Stimulated activated CD4-positive, alpha-beta T cell treated with anti-CD3 and anti-CD28 coated beads, Interleukin-4, amount 100 ng/mL, for 48 hours (primary cell): ENCODE measurements around the gene SYTL3.
"Not testable (repeated sequence)": the region's sequence is repeated elsewhere in the genome, so short reads cannot be mapped to it uniquely, and the experiment has no call there.

Experiments used
- DNase-seq, 2 donors: peaks; one replicate each; pipeline ENCODE4 v3.0.0-alpha.2; 2020; ENCODE audit warnings: low read depth in 2 of 2

Gene SYTL3

DNA sequence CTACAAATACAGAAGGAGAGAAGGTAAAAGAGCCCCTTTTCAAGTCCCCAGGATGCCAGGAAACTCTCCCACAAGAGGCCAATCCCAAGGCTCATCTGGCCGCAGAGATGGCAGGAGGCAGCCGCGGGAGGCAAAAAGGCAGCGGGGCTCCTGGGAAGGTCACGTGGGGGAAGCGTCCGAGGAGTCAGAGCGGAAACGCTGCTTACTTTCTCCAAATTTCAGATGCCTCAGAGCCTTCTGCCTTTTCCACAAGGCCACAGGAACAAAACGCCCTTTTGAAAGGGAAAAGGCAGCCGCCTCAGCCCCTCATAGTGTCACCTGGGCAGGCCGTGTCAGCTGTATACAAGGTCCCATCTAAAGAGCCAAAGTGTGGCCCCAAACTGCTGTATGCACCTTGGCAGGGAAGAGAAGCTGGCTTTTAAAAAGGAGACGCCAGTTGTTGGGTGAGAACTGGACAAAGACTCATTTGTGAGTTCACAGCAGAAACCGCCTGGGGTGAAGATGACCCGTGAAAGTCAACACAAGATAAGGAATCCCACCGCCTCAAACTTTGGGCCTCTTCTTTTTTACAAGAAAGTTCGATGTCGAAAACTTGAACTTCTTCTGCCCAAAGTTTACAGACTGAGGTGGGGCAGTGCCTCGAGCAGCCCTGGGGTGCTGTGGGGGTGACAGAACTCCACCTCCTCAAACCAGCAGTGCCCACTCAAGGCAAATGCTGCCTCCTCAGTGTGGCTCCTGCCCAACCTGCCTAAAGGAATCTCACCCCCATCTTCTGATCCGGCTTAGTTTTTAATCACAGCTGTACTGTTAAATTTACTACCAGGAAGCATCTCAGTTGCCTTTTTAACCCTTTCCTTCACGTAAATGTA is 124.0 kb downstream of the SYTL3 start:
- DNase-seq = no peak

DNA sequence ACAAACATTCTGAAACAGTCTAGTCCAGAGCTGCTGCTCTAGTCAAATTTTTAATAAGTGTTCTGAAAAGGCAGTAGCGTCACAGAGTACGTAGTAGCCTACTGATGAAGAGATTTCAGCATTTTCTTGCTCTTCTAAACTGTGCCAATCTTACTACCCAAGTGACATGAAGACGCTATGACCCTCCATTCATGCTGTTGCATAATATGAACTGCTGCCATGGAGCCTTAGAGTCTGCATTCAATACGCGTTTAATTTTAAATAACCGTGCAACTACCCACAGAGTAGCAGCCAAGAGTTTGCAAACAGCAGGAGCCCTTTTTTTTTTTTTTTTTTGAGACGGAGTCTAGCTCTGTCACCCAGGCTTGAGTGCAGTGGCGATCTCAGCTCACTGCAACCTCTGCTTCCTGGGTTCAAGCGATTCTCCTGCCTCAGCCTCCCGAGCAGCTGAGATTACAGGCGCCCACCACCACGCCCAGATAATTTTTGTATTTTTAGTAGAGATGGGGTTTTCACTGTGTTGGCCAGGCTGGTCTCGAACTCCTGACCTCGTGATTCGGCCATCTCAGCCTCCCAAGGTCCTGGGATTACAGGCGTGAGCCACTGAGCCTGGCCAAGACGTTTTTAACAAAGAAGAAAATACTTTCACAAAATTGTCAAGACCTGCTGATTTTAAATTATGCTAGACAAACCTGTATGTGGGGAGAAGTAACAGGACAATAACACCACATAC is 125.0 kb downstream of the SYTL3 start:
- no peak for DNase-seq

DNA sequence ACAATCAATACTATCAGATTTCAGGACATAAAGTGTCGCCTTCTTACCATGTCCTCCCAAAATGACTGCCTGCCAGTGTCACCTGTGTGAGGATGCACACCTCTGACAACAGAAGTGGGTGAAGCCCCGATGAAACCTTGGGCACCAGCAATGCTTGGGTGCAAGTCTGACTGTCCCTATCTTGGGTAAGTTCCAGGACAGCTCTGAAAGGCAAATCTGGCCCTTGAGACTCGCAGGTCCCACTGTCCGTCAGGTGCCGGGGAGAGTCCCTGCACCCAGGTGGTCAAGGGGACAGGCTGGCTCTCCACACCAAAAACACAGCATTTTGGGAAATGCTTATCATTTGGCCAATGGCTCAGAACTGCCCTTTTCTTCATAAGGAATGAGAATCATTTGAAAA is 126.0 kb downstream of the SYTL3 start:
- DNase-seq = no peak

DNA sequence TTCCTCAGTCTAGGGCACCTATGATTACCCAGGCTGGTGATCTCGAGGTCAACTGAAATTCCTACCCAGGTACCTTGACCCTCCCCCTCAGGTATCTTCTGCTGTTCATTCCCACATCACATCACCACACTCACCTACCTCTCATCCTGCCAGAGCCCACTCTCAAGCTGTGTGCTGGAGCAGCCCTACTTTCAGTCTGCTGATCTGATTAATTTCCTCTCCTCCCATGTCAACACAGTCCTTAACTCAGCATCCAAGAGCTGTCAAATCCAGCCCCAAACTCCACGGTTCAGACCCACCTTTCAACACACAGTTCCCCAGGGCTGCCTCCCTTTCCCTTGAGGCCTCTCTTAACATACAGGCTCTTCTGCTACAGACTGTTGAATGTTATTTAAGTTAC is 126.9 kb downstream of the SYTL3 start:
- DNase-seq = no peak

DNA sequence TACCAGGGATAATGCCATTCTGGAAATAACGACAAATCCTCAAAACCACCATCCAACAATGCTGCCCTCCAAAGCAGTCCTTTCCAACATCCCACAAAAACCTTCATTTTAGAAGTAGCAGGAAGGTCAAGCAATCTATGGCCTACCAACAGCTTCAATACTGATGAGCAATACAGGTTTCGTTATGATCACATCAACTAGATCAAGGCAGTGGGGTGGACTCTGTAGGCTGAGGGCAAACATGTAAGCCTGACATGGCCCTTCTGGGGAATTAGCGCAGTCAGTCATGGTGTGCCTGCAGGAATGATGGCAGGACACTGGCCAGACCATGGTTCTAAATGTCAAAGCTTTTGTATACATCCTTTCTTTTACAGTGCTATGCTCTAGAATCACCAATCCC is 127.7 kb downstream of the SYTL3 start:
- no peak for DNase-seq

DNA sequence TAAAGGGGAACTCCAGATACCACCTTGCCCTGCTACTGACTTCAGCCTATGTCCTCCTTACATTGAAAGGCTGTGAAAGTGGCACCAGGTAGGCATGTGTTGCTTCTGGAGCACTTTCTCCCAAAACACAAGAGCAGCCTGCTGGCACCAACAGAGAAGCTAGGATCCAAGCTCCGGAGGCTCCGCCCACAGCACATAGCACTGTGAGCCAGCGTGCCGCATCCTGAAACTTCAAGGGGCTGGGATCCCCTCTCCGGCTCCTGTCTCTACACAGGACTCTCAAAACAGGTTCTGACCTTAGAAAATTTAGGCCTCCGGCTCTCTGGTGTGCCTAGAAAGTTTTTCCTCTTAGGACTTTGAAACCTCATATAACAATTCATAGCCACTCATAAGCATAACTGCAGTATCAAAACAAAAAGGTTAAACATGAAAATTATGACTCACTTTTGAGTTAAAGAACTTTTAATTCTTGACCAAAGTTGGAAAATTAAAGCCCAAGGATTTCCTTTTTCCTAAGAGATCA is 128.2 kb downstream of the SYTL3 start:
- no peak for DNase-seq

DNA sequence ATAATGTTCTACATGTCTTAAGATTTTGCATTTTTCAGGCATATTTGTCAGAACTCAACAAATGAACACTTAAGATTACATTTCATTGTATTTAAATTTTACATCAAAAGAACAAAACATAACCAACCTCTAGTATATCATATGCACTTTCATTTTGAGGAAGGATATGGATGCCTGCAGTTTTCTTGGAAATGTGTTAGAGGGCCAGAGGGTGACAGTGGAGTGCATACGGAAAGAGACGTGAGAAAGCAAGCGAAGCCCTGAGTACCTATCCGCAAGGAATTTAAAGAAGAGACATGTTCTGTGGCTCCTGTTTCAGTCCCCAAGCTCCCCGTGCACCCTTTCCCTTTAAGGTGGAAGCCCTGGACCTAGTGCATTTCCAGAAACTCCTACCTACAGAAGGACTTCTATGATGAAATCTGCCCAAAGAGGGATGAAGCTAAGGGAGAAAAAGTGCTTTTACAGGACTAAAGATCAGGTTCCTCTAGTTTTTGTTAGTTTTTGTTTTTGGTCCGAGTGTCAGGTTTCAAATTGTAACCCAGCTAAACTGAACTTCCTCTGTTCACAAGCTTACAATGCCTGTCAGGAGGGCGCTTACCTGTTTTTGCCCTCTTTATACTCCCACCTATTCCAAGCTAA is 130.5 kb downstream of the SYTL3 start:
- DNase-seq = no peak

DNA sequence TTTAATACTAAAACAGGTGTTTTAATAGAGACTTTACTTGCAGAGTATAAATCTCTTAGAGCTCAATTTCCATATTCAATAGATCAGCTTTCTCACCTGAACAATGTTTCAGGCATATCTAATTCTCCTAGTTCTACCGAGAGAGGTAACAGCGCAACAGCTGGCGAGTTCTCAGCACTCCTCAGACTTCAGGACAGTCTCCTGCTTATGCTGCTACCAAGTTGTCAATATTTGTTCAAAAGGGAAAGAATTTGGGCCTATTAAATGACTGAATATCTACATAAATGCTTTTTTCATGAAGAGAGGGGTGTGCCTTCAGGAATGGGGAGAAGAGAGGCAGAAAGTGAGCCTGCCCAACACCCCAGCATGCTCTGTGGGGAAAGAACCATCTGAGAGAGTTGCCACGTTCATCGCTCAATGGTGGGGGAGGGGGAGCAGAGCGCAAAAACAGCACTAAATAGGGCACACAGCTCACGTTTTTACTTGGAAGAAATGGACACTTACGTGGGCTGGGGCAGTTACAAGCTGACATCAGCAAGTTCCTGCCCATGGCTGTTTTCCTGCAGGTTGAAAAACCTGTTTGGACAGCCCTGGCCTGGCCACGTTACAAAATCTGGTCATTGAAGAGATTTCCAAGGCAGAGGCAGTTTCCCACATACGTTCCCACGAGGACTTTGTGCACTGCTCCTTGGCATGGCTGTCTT is 131.3 kb downstream of the SYTL3 start:
- DNase-seq = no peak

DNA sequence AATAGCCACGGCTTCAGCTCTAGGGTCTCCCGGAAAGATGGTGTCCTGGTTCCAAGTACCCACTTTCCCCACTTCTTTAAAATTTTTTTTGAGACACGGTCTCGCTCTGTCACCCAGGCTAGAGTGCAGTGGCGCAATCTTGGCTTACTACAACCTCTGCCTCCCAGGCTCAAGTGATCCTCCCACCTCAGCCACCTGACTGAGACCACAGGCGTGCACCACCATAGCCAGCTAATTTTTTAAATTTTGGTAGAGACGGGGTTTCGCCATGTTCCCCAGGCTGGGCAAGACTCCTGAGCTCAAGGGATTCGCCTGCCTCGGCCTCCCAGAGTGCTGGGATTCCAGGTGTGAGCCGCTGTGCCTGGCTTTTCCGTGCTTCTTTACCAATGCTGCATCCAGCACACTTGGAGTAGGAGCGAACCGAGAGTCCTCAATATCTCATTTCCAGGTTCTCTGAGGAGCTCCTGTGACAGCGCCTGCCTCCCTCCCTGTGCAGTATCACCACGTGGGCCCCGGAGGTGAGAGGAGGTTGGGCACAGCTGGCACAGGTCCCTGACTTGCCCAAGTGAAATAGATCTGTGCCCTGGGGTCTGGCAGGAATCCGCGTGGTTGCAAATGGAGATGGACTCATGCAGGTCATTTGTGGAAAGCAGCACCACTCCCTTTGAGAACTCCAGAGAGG is 132.0 kb downstream of the SYTL3 start:
- no peak for DNase-seq

DNA sequence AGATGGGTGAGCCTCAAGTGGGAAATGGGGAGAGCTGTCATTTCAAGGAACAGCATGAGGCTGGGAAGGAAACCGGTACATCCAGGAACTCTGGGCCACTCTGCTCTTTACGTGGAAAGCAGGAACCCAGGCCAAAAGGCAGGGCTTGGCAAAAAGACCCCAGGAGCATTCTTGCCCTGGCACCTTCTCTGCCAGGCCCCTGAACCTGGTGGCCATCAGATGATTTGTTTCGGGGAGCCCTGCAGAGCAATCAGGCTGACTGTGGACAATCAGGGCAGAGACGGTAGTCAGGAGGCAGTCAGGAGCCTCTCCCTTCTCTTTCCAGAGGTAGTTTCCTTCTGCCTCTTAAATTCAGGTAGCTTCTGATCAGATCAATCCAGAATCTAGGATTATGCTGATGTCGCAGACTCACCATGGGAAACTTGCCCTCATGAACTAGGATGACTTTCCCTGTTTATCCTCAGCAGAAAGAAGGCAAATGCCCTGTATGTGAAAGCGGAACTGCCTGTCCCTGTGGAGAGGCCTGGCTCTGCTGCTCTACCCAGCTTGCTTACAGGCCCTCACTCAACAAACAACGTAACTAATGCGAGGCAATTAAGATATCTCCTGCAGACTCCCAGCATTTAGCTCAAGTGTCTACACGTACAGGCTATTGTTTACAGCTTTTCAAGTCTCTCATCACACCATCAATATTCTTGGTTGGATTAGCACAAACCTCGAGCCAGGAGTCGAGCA is 132.7 kb downstream of the SYTL3 start:
- no peak for DNase-seq

DNA sequence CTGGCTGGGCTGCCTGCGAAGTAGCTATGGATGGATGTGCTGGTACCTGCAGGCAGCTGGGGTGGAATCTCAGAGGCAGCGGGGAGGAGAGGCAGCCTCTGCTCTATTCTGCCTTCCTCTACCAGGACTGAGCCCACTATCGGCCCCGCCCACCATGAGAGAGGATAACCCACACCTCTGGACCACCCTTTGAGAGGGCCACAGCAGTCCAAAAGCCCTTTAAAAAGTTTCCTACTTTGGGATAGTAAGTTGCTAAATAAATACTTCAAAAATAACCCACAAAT is 133.3 kb downstream of the SYTL3 start:
- DNase-seq = no peak

DNA sequence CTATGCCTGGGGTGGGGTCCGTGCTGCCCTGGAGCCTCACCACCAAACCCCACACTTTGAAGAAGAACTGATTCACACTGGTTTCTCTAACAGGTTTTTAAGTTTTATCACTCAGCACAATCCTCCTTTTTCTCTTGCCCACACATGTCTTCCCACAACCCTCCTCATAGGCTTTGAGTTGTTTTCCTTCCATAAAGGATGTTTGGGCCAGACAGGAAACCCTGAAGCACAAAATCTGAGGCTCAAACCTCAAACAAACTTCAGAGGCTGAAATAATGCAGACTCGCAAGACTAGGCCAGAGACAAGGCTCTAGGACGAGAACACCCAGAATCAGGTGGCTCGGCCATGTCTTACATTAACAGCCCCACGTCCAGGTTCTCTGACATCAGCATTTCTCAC is 134.0 kb downstream of the SYTL3 start:
- no peak for DNase-seq

DNA sequence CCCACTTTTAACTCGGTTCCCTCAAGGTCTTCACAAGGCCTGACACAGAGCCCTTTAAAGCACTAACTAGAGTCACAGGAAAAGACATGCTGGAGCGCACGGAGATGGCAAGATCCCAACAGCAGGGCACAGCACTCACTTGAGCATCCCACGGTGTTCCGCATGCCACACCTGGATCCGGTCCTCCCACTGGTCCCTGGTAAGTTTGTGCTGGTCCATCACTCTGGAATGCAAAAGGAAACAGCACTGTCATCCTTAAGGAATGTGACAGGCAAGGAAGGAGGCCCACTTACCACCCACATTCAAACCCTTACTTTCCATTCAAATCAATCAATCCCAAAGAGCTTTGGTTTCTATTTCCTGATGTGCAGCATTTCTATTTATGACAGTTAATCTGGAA is 134.7 kb downstream of the SYTL3 start:
- no peak for DNase-seq

DNA sequence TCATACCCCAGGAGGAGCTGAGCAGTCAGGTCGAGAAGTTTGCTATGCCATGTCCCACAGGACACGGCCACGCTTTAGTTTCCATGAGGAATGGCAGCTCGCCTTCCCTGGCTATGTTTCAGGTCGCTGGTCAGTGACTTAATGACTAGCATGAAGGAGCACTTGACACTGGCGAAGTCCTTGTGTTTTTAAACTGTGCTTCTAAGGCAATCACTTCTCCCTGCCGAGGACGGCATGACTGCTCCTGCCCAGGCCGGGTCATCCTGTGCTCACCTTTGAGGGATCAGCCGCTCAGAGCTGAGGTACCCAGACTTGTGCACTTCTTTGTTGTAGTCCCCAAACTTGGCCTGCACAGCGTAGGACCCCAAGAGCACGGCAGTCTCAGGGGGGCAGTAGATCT is 135.2 kb downstream of the SYTL3 start:
- DNase-seq = no peak

DNA sequence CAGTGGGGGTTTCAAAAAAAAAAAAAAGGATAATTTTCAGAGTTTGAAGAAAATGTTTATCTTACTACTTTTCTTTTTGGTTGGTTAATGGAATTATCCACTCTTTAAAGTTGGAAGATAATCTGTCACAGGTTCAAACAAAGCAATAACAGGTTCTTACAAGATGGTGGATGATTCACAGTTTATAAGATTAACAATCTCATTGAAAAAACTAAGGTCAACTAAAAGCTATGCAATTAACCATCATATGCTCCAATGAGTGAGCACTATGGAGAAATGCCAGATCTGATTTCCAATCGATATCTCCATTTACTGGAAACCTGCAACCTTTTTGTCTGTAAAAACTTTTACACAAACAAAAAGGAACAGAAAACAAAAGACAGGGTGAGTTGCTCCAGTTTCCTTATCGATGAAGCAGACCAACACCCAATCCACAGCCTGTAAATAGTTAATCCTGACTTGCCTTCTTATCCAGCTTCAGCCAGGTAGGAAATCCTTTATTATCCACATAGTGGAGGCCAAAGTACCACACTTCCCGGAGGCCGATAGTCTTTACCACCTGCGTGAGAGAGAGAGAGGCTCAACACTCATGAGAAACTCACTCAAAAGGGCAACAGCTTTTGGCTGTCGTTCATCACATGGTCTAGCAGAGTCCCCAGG is 136.9 kb downstream of the SYTL3 start:
- no peak for DNase-seq

DNA sequence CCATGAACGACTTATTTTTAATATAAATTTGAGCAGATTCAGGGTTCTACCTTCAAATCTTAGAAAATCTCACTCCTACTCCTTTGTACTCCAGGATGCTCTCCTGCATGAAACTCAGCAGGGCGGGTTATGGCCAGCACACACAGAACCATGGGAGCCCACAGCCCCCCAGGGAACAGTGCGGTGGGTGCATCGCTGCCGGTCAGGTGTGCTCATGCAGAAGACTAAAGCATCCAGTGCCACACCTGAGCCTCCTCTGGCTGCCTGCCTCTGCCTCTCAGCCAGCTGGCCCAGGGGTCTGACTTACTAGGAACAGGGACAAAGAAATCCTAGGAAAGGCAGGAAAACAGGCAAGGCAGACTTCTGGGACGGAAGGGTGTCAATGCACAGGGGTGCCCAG is 137.5 kb downstream of the SYTL3 start:
- DNase-seq = no peak

DNA sequence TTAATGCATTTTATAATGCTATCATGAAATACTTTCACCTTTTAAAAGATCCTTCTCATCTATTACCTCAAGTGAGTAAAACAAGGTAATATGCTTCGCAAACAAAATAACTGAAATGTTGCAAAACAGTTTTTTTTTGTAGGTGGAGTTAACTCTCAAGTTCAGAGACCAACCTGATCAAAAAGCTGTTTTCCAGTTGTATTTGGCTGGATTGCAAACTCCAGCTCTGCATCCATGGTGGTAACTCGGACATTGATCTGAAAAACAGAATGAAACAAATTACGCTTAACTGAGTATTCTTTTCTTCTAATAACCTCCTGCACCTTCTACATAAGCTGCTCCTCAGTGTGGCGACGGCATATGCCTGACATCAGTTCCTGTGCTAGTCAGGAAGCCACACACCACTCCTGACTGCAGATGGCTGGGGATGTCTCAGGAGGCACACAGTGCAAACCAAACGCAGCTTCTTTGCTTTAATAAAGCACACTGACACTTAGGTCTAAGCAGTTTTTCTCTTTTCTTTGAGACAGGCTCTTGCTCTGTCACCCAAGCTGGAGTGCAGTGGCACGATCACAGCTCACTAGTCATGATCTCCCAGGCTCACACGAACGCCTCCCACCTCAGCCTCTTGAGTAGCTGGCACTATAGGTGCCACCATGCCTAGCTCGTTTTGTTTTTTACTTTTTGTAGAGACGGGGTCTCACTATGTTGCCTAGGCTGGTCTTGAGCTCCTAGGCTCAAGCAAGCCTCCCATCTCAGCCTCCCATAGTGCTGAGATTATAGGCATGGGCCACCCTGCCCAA is 139.5 kb downstream of the SYTL3 start:
- no peak for DNase-seq

DNA sequence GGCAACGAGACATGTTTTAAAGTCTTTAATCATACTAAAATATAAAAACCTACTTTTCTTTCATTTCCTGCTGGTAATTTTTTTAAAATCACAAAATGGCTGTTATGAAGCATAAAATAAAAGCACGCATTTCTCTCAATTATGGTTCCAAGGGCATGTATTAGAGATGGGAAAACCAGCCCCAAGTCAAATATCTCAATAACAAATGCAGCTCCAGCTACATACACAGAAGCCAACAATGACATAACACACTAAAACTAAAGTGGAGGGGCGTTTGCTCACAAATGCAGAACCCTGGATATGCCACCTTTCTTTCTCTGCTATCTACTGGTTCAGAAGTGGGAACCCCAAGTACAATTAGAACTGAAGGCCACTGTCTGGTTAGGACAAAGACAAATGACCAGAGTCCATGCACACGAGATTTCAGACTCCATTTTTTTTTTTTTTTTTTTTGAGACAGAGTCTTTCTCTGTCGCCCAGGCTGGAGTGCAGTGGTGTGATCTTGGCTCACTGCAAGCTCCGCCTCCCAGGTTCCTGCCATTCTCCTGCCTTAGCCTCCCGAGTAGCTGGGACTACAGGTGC is 141.5 kb downstream of the SYTL3 start:
- no peak for DNase-seq

DNA sequence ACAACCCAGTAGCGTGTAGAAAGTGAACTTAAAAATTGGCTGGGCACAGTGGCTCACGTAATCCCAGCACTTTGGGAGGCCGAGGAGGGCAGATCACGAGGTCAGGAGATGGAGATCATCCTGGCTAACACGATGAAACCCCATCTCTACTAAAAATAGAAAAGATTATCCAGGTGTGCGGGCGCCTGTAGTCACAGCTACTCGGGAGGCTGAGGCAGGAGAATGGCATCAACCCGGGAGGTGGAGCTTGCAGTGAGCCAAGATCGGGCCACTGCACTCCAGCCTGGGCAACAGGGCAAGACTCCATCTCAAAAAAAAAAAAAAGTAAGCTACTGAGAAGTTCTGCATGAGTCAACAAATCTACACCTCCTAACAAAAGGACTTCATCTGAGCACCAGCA is 142.7 kb downstream of the SYTL3 start:
- not testable (repeated sequence) for DNase-seq
